GM12878 (cell line): ENCODE results near the gene RFK. TPM values are rescaled to one million over a fixed set of nuclear protein-coding genes. Genes with fewer than 3 reads are reported as not detected.

Source experiments
- ATAC-seq: fragments of 200-7000 bp; cut with Tn5 transposase; 3 replicates; pipeline ENCODE4 v1.9.1; 2020; ENCODE audit warnings: mild to moderate bottlenecking, moderate library complexity
- BruUV-seq: library from RNA; stranded (reverse); fragments of 400-500 nt; replicated peaks from 2 replicates; lab custom pipeline; 2021; lab: Mats Ljungman, UMichigan
- CTCF ChIA-PET: fragments of 300-600 bp; sonication (Branson Sonifier 250); formaldehyde crosslinking; extraction: SDS; loops from one replicate; lab custom pipeline; 2021; ENCODE audit warnings: inconsistent platforms; lab: Yijun Ruan, JAX
- POLR2A ChIA-PET: fragments of 350-600 bp; formaldehyde crosslinking; extraction: SDS; loops from one replicate; lab custom pipeline; 2021; ENCODE audit warnings: inconsistent platforms; lab: Charles Lee
- RAD21 ChIA-PET: fragments of 300-600 bp; sonication (Branson Sonifier 250); formaldehyde crosslinking; loops from one replicate; lab custom pipeline; 2023; ENCODE audit warnings: antibody characterized with exemption; ENCODE audit not compliant: unreplicated experiment; lab: Charles Lee
- SMC1A ChIA-PET: fragments of 300-600 bp; sonication (Branson Sonifier 250); formaldehyde crosslinking; loops from one replicate; lab custom pipeline; 2023; ENCODE audit not compliant: unreplicated experiment, uncharacterized antibody; lab: Charles Lee
- DNase-seq: peaks from one replicate; pipeline ENCODE4 v3.0.0-alpha.2; 2011; ENCODE audit warnings: low read depth, low spot score
- FAIRE-seq: peaks from 3 replicates; lab custom pipeline; 2011; peaks lifted over from hg19 to GRCh38; lab: Jason Lieb, UNC
- H2AFZ ChIP-seq: 2 replicates; pipeline ENCODE4 v1.6.0; 2011; ENCODE audit warnings: low read depth, low read length, control low read depth; ENCODE audit not compliant: control insufficient read depth
- H3K27ac ChIP-seq: 2 replicates; pipeline ENCODE4 v1.5.1; 2011; ENCODE audit warnings: control low read depth; ENCODE audit not compliant: control insufficient read depth, insufficient read depth
- H3K27me3 ChIP-seq, 2 experiments: replicated peaks in 1 of 2; 2 replicates each; pipeline versions ENCODE4 v1.6.0 to v1.6.1; 2011; ENCODE audit warnings: low read length in 1 of 2; ENCODE audit not compliant: control insufficient read depth in 2 of 2, insufficient read depth in 2 of 2
- H3K36me3 ChIP-seq, 2 experiments: 2 replicates each; pipeline ENCODE4 v1.5.1; 2011; ENCODE audit warnings: low read length in 1 of 2; ENCODE audit not compliant: control insufficient read depth in 2 of 2, insufficient read depth in 2 of 2
- H3K4me1 ChIP-seq: 2 replicates; pipeline ENCODE4 v1.6.1; 2011; ENCODE audit warnings: mild to moderate bottlenecking, low read length, moderate library complexity, mixed read lengths; ENCODE audit not compliant: control insufficient read depth, insufficient read depth
- H3K4me2 ChIP-seq: 2 replicates; pipeline ENCODE4 v1.6.0; 2011; ENCODE audit warnings: control low read depth; ENCODE audit not compliant: control insufficient read depth, insufficient read depth
- H3K4me3 ChIP-seq: fragments of 200-600 bp; sonication (generic); 2 replicates; pipeline ENCODE4 v1.5.1; 2016
- H3K79me2 ChIP-seq: 2 replicates; pipeline ENCODE4 v1.6.0; 2011; ENCODE audit warnings: low read length; ENCODE audit not compliant: control insufficient read depth, insufficient read depth
- H3K9ac ChIP-seq: 2 replicates; pipeline ENCODE4 v1.8.0; 2011; ENCODE audit warnings: low read length, control low read depth, mixed read lengths; ENCODE audit not compliant: control insufficient read depth, insufficient read depth
- H3K9me3 ChIP-seq: replicated peaks from 3 replicates; pipeline ENCODE4 v1.5.1; 2011; ENCODE audit warnings: mild to moderate bottlenecking, low read length; ENCODE audit not compliant: control insufficient read depth, insufficient read depth
- H4K20me1 ChIP-seq: 2 replicates; pipeline ENCODE4 v1.6.0; 2011; ENCODE audit not compliant: control insufficient read depth, insufficient read depth
- RAD21 ChIP-seq: IDR thresholded peaks from 2 replicates; pipeline ENCODE4 v1.6.1; 2011; ENCODE audit warnings: mild to moderate bottlenecking, low read depth, low read length, moderate library complexity; ENCODE audit not compliant: insufficient read depth
- SMC3 ChIP-seq: IDR thresholded peaks from 2 replicates; pipeline ENCODE4 v1.6.1; 2011; ENCODE audit warnings: low read length, improper control_type of control experiment, borderline replicate concordance
- ZBED1 ChIP-seq: IDR thresholded peaks from 2 replicates; pipeline ENCODE4 v1.6.1; 2016; ENCODE audit warnings: borderline replicate concordance
- WGBS: methylation state at CpG from one replicate; pipeline ENCODE4 v1.1.6; 2016; ENCODE audit warnings: low lambda C conversion rate; ENCODE audit not compliant: insufficient replicate concordance, insufficient coverage; ENCODE audit errors: missing lambda C conversion rate; 5-methylcytosine and 5-hydroxymethylcytosine counted together
- in situ Hi-C: fragments of 300-500 bp; cut with MboI; formaldehyde crosslinking; loops from 9 replicates; pipeline ENCODE4 v1.14.3; 2018; ENCODE audit warnings: mixed read lengths
- intact Hi-C: fragments of 100-400 bp; cut with micrococcal nuclease; formaldehyde crosslinking; loops from one replicate; pipeline ENCODE4 v1.14.2; 2022; ENCODE audit not compliant: unreplicated experiment
- polyA plus RNA-seq, 11 experiments: library from polyadenylated mRNA; depleted of rRNA in 4 of 11; unstranded in 6 of 11; stranded (reverse) in 5 of 11; fragments of >200 nt; fragmentation: Nextera tagmentation in 4 of 11; fragmentation: Illumina TruSeq in 1 of 11; extraction: Ambion mirVana in 4 of 11; extraction: Trizol in 1 of 11; gene quantifications; 1 replicate in 1 of 11; 2 replicates in 10 of 11; pipeline versions ENCODE4 v1.2.1 to v1.2.3, GENCODE V29; 2011 to 2016; ENCODE audit warnings: inconsistent platforms in 2 of 11, missing spikeins in 2 of 11, low read depth in 1 of 11
- total RNA-seq, 4 experiments: library from RNA; depleted of rRNA in 3 of 4; stranded (reverse); fragments of >200 nt in 3 of 4; fragmentation: Illumina TruSeq in 1 of 4; extraction: Trizol in 1 of 4; gene quantifications; 2 replicates each; pipeline versions ENCODE4 v1.2.1 to v1.2.3, GENCODE V29; 2013 to 2021
- TF ChIP-seq, protein P1 (sequence below), 3 experiments: IDR thresholded peaks in 2 of 3; conservative IDR thresholded peaks in 1 of 3; 2 replicates each; pipeline ENCODE4 v1.5.1; 2011; ENCODE audit warnings: low read depth in 3 of 3, low read length in 3 of 3, mild to moderate bottlenecking in 3 of 3, control low read depth in 2 of 3, moderate library complexity in 2 of 3, inconsistent platforms in 1 of 3, mixed read lengths in 1 of 3; ENCODE audit not compliant: control insufficient read depth in 2 of 3, insufficient read depth in 1 of 3; ENCODE audit errors: extremely low read depth in 1 of 3

RFK gene
- total and polyA plus RNA-seq, 10 of the 15 experiments (the other 5 are each of a cell fraction or from before 2014, with no cell fraction given) = 4.4 to 18.6 (median 11.6) TPM

DNA sequence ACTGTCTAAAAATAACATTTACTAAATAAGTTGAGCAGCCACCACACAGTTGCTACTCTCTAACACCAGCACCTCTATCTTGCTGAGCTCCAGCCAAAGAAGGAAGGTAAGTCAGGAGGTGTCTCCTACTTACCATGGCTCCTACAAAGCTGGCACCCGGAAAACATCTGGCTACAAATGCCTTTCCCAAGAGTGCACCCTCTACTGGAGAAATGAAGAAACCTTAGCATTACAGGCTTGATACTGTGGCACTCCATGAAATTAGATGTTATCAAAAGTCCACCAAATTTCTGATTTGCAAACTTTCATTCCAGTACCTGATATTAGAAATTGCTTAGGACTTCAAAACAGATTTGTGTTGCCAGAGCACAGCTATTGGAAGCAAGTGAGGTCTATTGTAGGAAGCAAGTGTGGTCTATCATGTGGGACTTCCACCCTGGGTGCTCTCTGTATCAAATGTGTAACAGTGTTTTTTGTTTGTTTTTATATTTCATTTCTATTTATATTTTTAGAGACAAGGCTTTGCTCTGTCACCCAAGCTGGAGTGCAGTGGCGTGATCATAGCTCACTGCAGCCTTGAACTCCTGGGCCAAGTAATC, 25.7 kb upstream of the RFK start:
- no peaks in the 10 kb centered on the region for H4K20me1 ChIP-seq
- H3K4me3 ChIP-seq = no peak overlapping the region
- SMC1A ChIA-PET = interaction anchor here (0.7 to 1.9 kb wide), 4 partner anchors 15 to 26 kb away, joined by 3 to 5 read pairs (median 4); partner anchors contain the start of gene RFK
- no peaks in the 10 kb centered on the region for H3K79me2 ChIP-seq
- intact Hi-C loops = no loop called here
- no peak overlapping the region for H3K4me2 ChIP-seq
- no peak for DNase-seq
- ATAC-seq = peak; percentile 70
- peaks cover 5% of the 10 kb centered on the region; the same call in 1 of the 2 replicates for H3K4me1 ChIP-seq
- no peak overlapping the region for H3K27ac ChIP-seq
- no peaks in the 10 kb centered on the region for H3K36me3 ChIP-seq
- H2AFZ ChIP-seq = no peak overlapping the region; the same call in 1 of the 2 replicates
- in situ Hi-C loops = no loop called here
- no peak overlapping the region for H3K9ac ChIP-seq
- BruUV-seq = no TSS peak
- WGBS = 78% methylated on average over 2 of the region's 2 CpGs
- no peaks in the 10 kb centered on the region for H3K27me3 ChIP-seq
- CTCF ChIA-PET = interaction anchor here (0.8 to 1.7 kb wide), 11 partner anchors 9 to 284 kb away, joined by 3 to 13 read pairs (median 3); partner anchors contain the start of gene RFK
- POLR2A ChIA-PET = no interaction called here
- no peaks in the 10 kb centered on the region; the same call in 2 of the 3 replicates for H3K9me3 ChIP-seq
- TF ChIP-seq ZBED1 (no peak), SMC3 (peak; percentile 30; the same call in 1 of the 2 replicates), RAD21 (peak; percentile 38; the same call in 1 of the 2 replicates)
- TF ChIP-seq, protein P1, sequence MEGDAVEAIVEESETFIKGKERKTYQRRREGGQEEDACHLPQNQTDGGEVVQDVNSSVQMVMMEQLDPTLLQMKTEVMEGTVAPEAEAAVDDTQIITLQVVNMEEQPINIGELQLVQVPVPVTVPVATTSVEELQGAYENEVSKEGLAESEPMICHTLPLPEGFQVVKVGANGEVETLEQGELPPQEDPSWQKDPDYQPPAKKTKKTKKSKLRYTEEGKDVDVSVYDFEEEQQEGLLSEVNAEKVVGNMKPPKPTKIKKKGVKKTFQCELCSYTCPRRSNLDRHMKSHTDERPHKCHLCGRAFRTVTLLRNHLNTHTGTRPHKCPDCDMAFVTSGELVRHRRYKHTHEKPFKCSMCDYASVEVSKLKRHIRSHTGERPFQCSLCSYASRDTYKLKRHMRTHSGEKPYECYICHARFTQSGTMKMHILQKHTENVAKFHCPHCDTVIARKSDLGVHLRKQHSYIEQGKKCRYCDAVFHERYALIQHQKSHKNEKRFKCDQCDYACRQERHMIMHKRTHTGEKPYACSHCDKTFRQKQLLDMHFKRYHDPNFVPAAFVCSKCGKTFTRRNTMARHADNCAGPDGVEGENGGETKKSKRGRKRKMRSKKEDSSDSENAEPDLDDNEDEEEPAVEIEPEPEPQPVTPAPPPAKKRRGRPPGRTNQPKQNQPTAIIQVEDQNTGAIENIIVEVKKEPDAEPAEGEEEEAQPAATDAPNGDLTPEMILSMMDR (IDR thresholded peaks at IDR 0.05 in 2 of 3, conservative IDR thresholded peaks at IDR 0.05 in 1 of 3; ENCODE audit: control insufficient read depth in 2 of 3, extremely low read depth in 1 of 3, insufficient read depth in 1 of 3, low read depth in 3 of 3, low read length in 3 of 3) = peak; percentile 36 to 61 (median 61)
- no peak for FAIRE-seq
- RAD21 ChIA-PET = interaction anchor here (1.4 kb wide), 1 partner anchor 25 kb away, joined by 3 read pairs; the partner anchor contains the start of gene RFK
